HepG2 (cell line): Measurements from ENCODE around the gene DUSP7.

Source experiments
- ETV5 ChIP-seq: IDR thresholded peaks from 2 replicates; pipeline ENCODE4 v1.6.1; 2018; ENCODE audit warnings: missing biosample characterization, missing genetic modification reagents, inconsistent platforms, borderline replicate concordance
- GLI4 ChIP-seq: sonication (generic); formaldehyde crosslinking; IDR thresholded peaks from 2 replicates; pipeline ENCODE4 v1.5.1; 2020; ENCODE audit warnings: missing genetic modification reagents, mild to moderate bottlenecking, moderate library complexity, borderline replicate concordance
- MAFF ChIP-seq: IDR thresholded peaks from 2 replicates; pipeline ENCODE4 v1.6.1; 2011; ENCODE audit warnings: low read depth, low read length, improper control_type of control experiment
- TCF7L2 ChIP-seq: IDR thresholded peaks from 2 replicates; pipeline ENCODE4 v1.6.1; 2011; ENCODE audit warnings: mild to moderate bottlenecking, low read depth, low read length, moderate library complexity
- ZNF354B ChIP-seq: sonication (generic); formaldehyde crosslinking; IDR thresholded peaks from 2 replicates; pipeline ENCODE4 v1.8.0; 2022; ENCODE audit warnings: mild to moderate bottlenecking, missing genetic modification reagents
- ZNF503 ChIP-seq: sonication (generic); formaldehyde crosslinking; IDR thresholded peaks from 2 replicates; pipeline ENCODE4 v1.4.0; 2020; ENCODE audit warnings: missing genetic modification reagents
- ZNF703 ChIP-seq: sonication (generic); formaldehyde crosslinking; IDR thresholded peaks from 2 replicates; pipeline ENCODE4 v1.5.1; 2020; ENCODE audit warnings: missing genetic modification reagents, mild to moderate bottlenecking, moderate library complexity, borderline replicate concordance
- ZNF790 ChIP-seq: sonication (generic); formaldehyde crosslinking; IDR thresholded peaks from 2 replicates; pipeline ENCODE4 v1.8.0; 2022; ENCODE audit warnings: missing genetic modification reagents, mild to moderate bottlenecking, borderline replicate concordance
- TF ChIP-seq, protein P1 (sequence below): sonication (generic); formaldehyde crosslinking; IDR thresholded peaks from 2 replicates; pipeline ENCODE4 v1.5.0; 2020; ENCODE audit warnings: mild to moderate bottlenecking, missing genetic modification reagents, moderate library complexity

DNA sequence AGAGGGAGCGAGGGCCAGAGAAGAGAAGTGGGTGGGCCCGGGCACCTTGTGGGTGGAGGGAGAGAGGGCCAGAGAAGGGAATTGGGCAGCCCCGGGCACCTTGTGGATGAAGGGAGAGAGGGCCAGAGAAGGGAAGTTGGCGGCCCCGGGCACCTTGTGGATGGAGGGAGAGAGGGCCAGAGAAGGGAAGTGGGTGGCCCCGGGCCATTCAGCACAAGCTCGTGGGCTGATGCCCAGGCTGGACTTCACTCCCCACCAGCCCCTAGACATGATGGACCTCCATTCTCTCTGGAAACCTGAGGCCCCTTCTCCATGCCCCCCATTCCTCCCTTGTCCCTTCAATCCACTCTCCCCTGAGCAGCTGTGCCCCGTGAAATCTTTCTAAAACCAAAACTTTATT lies 15.8 kb downstream of the DUSP7 start:
- TF ChIP-seq GLI4 (CRISPR knock-in tag), result no peak
- TF ChIP-seq, protein P1, sequence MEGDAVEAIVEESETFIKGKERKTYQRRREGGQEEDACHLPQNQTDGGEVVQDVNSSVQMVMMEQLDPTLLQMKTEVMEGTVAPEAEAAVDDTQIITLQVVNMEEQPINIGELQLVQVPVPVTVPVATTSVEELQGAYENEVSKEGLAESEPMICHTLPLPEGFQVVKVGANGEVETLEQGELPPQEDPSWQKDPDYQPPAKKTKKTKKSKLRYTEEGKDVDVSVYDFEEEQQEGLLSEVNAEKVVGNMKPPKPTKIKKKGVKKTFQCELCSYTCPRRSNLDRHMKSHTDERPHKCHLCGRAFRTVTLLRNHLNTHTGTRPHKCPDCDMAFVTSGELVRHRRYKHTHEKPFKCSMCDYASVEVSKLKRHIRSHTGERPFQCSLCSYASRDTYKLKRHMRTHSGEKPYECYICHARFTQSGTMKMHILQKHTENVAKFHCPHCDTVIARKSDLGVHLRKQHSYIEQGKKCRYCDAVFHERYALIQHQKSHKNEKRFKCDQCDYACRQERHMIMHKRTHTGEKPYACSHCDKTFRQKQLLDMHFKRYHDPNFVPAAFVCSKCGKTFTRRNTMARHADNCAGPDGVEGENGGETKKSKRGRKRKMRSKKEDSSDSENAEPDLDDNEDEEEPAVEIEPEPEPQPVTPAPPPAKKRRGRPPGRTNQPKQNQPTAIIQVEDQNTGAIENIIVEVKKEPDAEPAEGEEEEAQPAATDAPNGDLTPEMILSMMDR (CRISPR knock-in tag), result no peak
- TF ChIP-seq ETV5 (CRISPR knock-in tag), result no peak
- no peak for TF ChIP-seq ZNF503 (CRISPR knock-in tag)
- TF ChIP-seq MAFF, result no peak
- TF ChIP-seq ZNF354B, result no peak
- TF ChIP-seq ZNF703 (CRISPR knock-in tag), result no peak
- TF ChIP-seq TCF7L2, result no peak
- no peak for TF ChIP-seq ZNF790 (CRISPR knock-in tag)
